HepG2 (cell line): ENCODE data around the gene BMF. TPM values are rescaled to one million over a fixed set of nuclear protein-coding genes. Genes with fewer than 3 reads are reported as not detected.

ENCODE experiments used
- FOXK1 ChIP-seq: sonication (generic); formaldehyde crosslinking; IDR thresholded peaks from 2 replicates; pipeline ENCODE4 v1.4.0; 2020; ENCODE audit warnings: low read depth, missing genetic modification reagents, borderline replicate concordance
- HMGA1 ChIP-seq: sonication (generic); formaldehyde crosslinking; conservative IDR thresholded peaks from 2 replicates; pipeline ENCODE4 v1.4.0; 2020; ENCODE audit warnings: missing genetic modification reagents
- HNF1B ChIP-seq: sonication (generic); formaldehyde crosslinking; IDR thresholded peaks from 2 replicates; pipeline ENCODE4 v1.5.1; 2020; ENCODE audit warnings: mild to moderate bottlenecking, moderate library complexity, missing genetic modification reagents
- NFKB2 ChIP-seq: sonication (generic); formaldehyde crosslinking; IDR thresholded peaks from 2 replicates; pipeline ENCODE4 v1.4.0; 2020; ENCODE audit warnings: missing genetic modification reagents, borderline replicate concordance
- TAF1 ChIP-seq: sonication (generic); formaldehyde crosslinking; IDR thresholded peaks from 2 replicates; pipeline ENCODE4 v1.4.0; 2020; ENCODE audit warnings: missing genetic modification reagents
- TARDBP ChIP-seq: sonication (generic); formaldehyde crosslinking; IDR thresholded peaks from 2 replicates; pipeline ENCODE4 v1.8.0; 2022; ENCODE audit warnings: mild to moderate bottlenecking, missing genetic modification reagents
- XRCC5 ChIP-seq: fragments of 200-400 bp; formaldehyde crosslinking; optimal IDR thresholded peaks from 2 replicates; pipeline ENCODE3; 2017; ENCODE audit warnings: mild to moderate bottlenecking, low read length
- ZBTB21 ChIP-seq: sonication (generic); formaldehyde crosslinking; IDR thresholded peaks from 2 replicates; pipeline ENCODE4 v1.4.0; 2020; ENCODE audit warnings: missing genetic modification reagents
- ZNF232 ChIP-seq: sonication (generic); formaldehyde crosslinking; IDR thresholded peaks from 2 replicates; pipeline ENCODE4 v1.4.0; 2020; ENCODE audit warnings: missing genetic modification reagents, borderline replicate concordance
- ZNF414 ChIP-seq: sonication (generic); formaldehyde crosslinking; IDR thresholded peaks from 2 replicates; pipeline ENCODE4 v1.5.0; 2020; ENCODE audit warnings: missing genetic modification reagents
- ZNF496 ChIP-seq: sonication (generic); formaldehyde crosslinking; IDR thresholded peaks from 2 replicates; pipeline ENCODE4 v1.8.1; 2023; ENCODE audit warnings: mild to moderate bottlenecking, moderate library complexity, missing genetic modification reagents; ENCODE audit not compliant: insufficient replicate concordance
- ZNF674 ChIP-seq: sonication (generic); formaldehyde crosslinking; IDR thresholded peaks from 2 replicates; pipeline ENCODE4 v1.5.0; 2020; ENCODE audit warnings: low read depth, mild to moderate bottlenecking, missing genetic modification reagents
- ZNF788 ChIP-seq: sonication (generic); formaldehyde crosslinking; IDR thresholded peaks from 2 replicates; pipeline ENCODE4 v1.5.0; 2020; ENCODE audit warnings: mild to moderate bottlenecking, missing genetic modification reagents, borderline replicate concordance
- ZNF800 ChIP-seq: sonication (generic); formaldehyde crosslinking; IDR thresholded peaks from 2 replicates; pipeline ENCODE4 v1.4.0; 2020; ENCODE audit warnings: missing genetic modification reagents
- polyA plus RNA-seq, 8 experiments: library from polyadenylated mRNA; depleted of rRNA in 3 of 8; stranded (reverse) in 7 of 8; unstranded in 1 of 8; fragments of >200 nt; fragmentation: Illumina TruSeq in 4 of 8; extraction: Trizol in 4 of 8; gene quantifications; 2 replicates each; pipeline versions ENCODE4 v1.2.1 to v1.2.3, GENCODE V29; 2011 to 2016; ENCODE audit warnings: low read depth in 4 of 8, missing spikeins in 1 of 8, mixed read lengths in 1 of 8; ENCODE audit not compliant: insufficient read depth in 1 of 8
- total RNA-seq, 5 experiments: library from RNA; depleted of rRNA; stranded (reverse); fragments of >200 nt; fragmentation: Illumina TruSeq; extraction: Trizol; gene quantifications; 2 replicates each; pipeline ENCODE4 v1.2.3, GENCODE V29; 2016; ENCODE audit warnings: low read depth in 1 of 5
- TF ChIP-seq, protein P1 (sequence below): sonication (generic); formaldehyde crosslinking; IDR thresholded peaks from 2 replicates; pipeline ENCODE4; 2020; ENCODE audit warnings: missing genetic modification reagents, mild to moderate bottlenecking, borderline replicate concordance
- TF ChIP-seq, protein P2 (sequence below): IDR thresholded peaks from 2 replicates; pipeline ENCODE4 v1.6.1; 2016
- TF ChIP-seq, protein P3 (sequence below): sonication (generic); formaldehyde crosslinking; IDR thresholded peaks from 2 replicates; pipeline ENCODE4 v1.4.0; 2020; ENCODE audit warnings: missing genetic modification reagents
- TF ChIP-seq, protein P4 (sequence below): IDR thresholded peaks from 2 replicates; pipeline ENCODE4 v1.6.1; 2012; ENCODE audit warnings: inconsistent platforms

Gene BMF
- total and polyA plus RNA-seq, 2 of the 13 experiments (the other 11 are each of a cell fraction or from before 2014, with no cell fraction given) = 8.7 to 15.9 TPM

- TF ChIP-seq, protein P1, sequence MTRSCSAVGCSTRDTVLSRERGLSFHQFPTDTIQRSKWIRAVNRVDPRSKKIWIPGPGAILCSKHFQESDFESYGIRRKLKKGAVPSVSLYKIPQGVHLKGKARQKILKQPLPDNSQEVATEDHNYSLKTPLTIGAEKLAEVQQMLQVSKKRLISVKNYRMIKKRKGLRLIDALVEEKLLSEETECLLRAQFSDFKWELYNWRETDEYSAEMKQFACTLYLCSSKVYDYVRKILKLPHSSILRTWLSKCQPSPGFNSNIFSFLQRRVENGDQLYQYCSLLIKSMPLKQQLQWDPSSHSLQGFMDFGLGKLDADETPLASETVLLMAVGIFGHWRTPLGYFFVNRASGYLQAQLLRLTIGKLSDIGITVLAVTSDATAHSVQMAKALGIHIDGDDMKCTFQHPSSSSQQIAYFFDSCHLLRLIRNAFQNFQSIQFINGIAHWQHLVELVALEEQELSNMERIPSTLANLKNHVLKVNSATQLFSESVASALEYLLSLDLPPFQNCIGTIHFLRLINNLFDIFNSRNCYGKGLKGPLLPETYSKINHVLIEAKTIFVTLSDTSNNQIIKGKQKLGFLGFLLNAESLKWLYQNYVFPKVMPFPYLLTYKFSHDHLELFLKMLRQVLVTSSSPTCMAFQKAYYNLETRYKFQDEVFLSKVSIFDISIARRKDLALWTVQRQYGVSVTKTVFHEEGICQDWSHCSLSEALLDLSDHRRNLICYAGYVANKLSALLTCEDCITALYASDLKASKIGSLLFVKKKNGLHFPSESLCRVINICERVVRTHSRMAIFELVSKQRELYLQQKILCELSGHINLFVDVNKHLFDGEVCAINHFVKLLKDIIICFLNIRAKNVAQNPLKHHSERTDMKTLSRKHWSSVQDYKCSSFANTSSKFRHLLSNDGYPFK (CRISPR knock-in tag) = 0 out of 2 replicates have a peak, but pooled peaks have one; percentile 31
- TF ChIP-seq XRCC5 (peak; percentile 99), ZNF800 (CRISPR knock-in tag) (0 out of 2 replicates have a peak, but pooled peaks have one; percentile 21), ZNF496 (no peak), HNF1B (CRISPR knock-in tag) (peak; percentile 63), HMGA1 (CRISPR knock-in tag) (no peak), NFKB2 (0 out of 2 replicates have a peak, but pooled peaks have one; percentile 51), TAF1 (CRISPR knock-in tag) (peak; percentile 44; the same call in 1 of the 2 replicates), TARDBP (CRISPR knock-in tag) (peak; percentile 83), ZNF414 (CRISPR knock-in tag) (peak; percentile 50; the same call in 1 of the 2 replicates), FOXK1 (CRISPR knock-in tag) (peak; percentile 83; the same call in 1 of the 2 replicates), ZNF788 (CRISPR knock-in tag) (peak; percentile 70; the same call in 1 of the 2 replicates), ZBTB21 (CRISPR knock-in tag) (no peak), ZNF674 (CRISPR knock-in tag) (no peak), ZNF232 (CRISPR knock-in tag) (peak; percentile 61; the same call in 1 of the 2 replicates)
- TF ChIP-seq, protein P2, sequence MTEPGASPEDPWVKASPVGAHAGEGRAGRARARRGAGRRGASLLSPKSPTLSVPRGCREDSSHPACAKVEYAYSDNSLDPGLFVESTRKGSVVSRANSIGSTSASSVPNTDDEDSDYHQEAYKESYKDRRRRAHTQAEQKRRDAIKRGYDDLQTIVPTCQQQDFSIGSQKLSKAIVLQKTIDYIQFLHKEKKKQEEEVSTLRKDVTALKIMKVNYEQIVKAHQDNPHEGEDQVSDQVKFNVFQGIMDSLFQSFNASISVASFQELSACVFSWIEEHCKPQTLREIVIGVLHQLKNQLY (CRISPR knock-in tag) = 0 out of 2 replicates have a peak, but pooled peaks have one; percentile 25
- TF ChIP-seq, protein P3, sequence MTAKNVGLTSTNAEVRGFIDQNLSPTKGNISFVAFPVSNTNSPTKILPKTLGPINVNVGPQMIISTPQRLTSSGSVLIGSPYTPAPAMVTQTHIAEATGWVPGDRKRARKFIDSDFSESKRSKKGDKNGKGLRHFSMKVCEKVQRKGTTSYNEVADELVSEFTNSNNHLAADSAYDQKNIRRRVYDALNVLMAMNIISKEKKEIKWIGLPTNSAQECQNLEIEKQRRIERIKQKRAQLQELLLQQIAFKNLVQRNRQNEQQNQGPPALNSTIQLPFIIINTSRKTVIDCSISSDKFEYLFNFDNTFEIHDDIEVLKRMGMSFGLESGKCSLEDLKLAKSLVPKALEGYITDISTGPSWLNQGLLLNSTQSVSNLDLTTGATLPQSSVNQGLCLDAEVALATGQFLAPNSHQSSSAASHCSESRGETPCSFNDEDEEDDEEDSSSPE (CRISPR knock-in tag) = peak; percentile 77
- TF ChIP-seq, protein P4, sequence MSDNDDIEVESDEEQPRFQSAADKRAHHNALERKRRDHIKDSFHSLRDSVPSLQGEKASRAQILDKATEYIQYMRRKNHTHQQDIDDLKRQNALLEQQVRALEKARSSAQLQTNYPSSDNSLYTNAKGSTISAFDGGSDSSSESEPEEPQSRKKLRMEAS = peak; percentile 38; the same call in 1 of the 2 replicates
Observed at GRCh38 chr15:40108855-40109735, at the start of gene BMF (continued).
